ENCODE data around the gene RAB11A. TPM values are rescaled to one million over a fixed set of nuclear protein-coding genes. Genes with fewer than 3 reads are reported as not detected.

The RAB11A gene
- polyA plus RNA-seq (ENCODE audit: insufficient read length in 10 of 10) = 100 to 1,000 TPM; 142 to 179 (median 169) TPM
- long read RNA-seq, donor 1, full-length matches to known transcripts = 27 of 39 reads
- long read RNA-seq, donor 1, partial matches to known transcripts = 0 of 39 reads
- long read RNA-seq, donor 1, other reads (novel, unspliced or antisense) = 12 of 39 reads
- long read RNA-seq, donor 2, full-length matches to known transcripts = 49 of 49 reads
- long read RNA-seq, donor 2, partial matches to known transcripts = 0 of 49 reads
- long read RNA-seq, donor 2, other reads (novel, unspliced or antisense) = 0 of 49 reads
- long read RNA-seq, donor 3 = 0 reads
- long read RNA-seq, donor 4, full-length matches to known transcripts = 22 of 32 reads
- long read RNA-seq, donor 4, partial matches to known transcripts = 0 of 32 reads
- long read RNA-seq, donor 4, other reads (novel, unspliced or antisense) = 10 of 32 reads
- long read RNA-seq, donor 5, full-length matches to known transcripts = 48 of 74 reads
- long read RNA-seq, donor 5, partial matches to known transcripts = 11 of 74 reads
- long read RNA-seq, donor 5, other reads (novel, unspliced or antisense) = 15 of 74 reads
- long read RNA-seq, donor 6, full-length matches to known transcripts = 41 of 65 reads
- long read RNA-seq, donor 6, partial matches to known transcripts = 10 of 65 reads
- long read RNA-seq, donor 6, other reads (novel, unspliced or antisense) = 14 of 65 reads
- long read RNA-seq, donor 7, full-length matches to known transcripts = 24 of 31 reads
- long read RNA-seq, donor 7, partial matches to known transcripts = 7 of 31 reads
- long read RNA-seq, donor 7, other reads (novel, unspliced or antisense) = 0 of 31 reads
- long read RNA-seq, donor 8, full-length matches to known transcripts = 27 of 33 reads
- long read RNA-seq, donor 8, partial matches to known transcripts = 6 of 33 reads
- long read RNA-seq, donor 8, other reads (novel, unspliced or antisense) = 0 of 33 reads
- long read RNA-seq, donor 9, full-length matches to known transcripts = 2 of 2 reads
- long read RNA-seq, donor 9, partial matches to known transcripts = 0 of 2 reads
- long read RNA-seq, donor 9, other reads (novel, unspliced or antisense) = 0 of 2 reads

GRCh38 chr15:65869126-65869953 lies at the start of gene RAB11A:
Gene RAB11A (plus strand): TSS chr15:65869491. CDS start chr15:65869586, 95 bp downstream.
- DNase-seq = peak; percentile 97 to 99 (median 97)

- DNase-seq = peak in 1 of 3 donors; percentile 2
Observed at GRCh38 chr15:65819563-65819960, 49.7 kb upstream of the RAB11A start.

GRCh38 chr15:65821070-65821469 lies 48.2 kb upstream of the RAB11A start:
- no peak for DNase-seq

GRCh38 chr15:65822316-65822715 lies 47.0 kb upstream of the RAB11A start:
- DNase-seq = peak in 1 of 3 donors; percentile 30

GRCh38 chr15:65824031-65824743 lies 45.1 kb upstream of the RAB11A start:
- DNase-seq = peak; percentile 35 to 67 (median 49)

GRCh38 chr15:65824941-65825544 lies 44.2 kb upstream of the RAB11A start:
- no peak for DNase-seq

- no peak for DNase-seq
Observed at GRCh38 chr15:65827065-65827464, 42.2 kb upstream of the RAB11A start.

- no peak for DNase-seq
Observed at GRCh38 chr15:65828585-65828984, 40.7 kb upstream of the RAB11A start.

- no peak for DNase-seq
Observed at GRCh38 chr15:65829130-65829764, 40.0 kb upstream of the RAB11A start.

GRCh38 chr15:65832549-65833364 lies 36.5 kb upstream of the RAB11A start:
- peak; percentile 86 to 94 (median 91) for DNase-seq

- DNase-seq = no peak
Observed at GRCh38 chr15:65833501-65834205, 35.6 kb upstream of the RAB11A start.

- DNase-seq = no peak
Observed at GRCh38 chr15:65834603-65835282, 34.5 kb upstream of the RAB11A start.

- no peak for DNase-seq
Observed at GRCh38 chr15:65835447-65835846, 33.8 kb upstream of the RAB11A start.

GRCh38 chr15:65836665-65837064 lies 32.6 kb upstream of the RAB11A start:
- no peak for DNase-seq

- no peak for DNase-seq
Observed at GRCh38 chr15:65837301-65838294, 31.7 kb upstream of the RAB11A start.

GRCh38 chr15:65839354-65839901 lies 29.9 kb upstream of the RAB11A start:
- no peak for DNase-seq
